HG03571 (cell line): ENCODE measurements around the gene LYZL1.
"Not testable (repeated sequence)": the region's sequence is repeated elsewhere in the genome, so short reads cannot be mapped to it uniquely, and the experiment has no call there.

Experiments used
- ATAC-seq: cut with Tn5 transposase; IDR thresholded peaks from one replicate; pipeline ENCODE4 v1.9.1; 2021; ENCODE audit not compliant: unreplicated experiment

Gene LYZL1

GRCh38 chr10:29327746-29328102, 38.9 kb downstream of the LYZL1 start:
- ATAC-seq, result no peak

GRCh38 chr10:29328983-29329382, 40.1 kb downstream of the LYZL1 start:
- no peak for ATAC-seq

- no peak for ATAC-seq
Observed at GRCh38 chr10:29329420-29329819, 40.5 kb downstream of the LYZL1 start.

GRCh38 chr10:29332061-29332760, 43.3 kb downstream of the LYZL1 start:
- ATAC-seq, result no peak

GRCh38 chr10:29332761-29333148, 43.9 kb downstream of the LYZL1 start:
- ATAC-seq, result no peak

GRCh38 chr10:29337526-29337925, 48.7 kb downstream of the LYZL1 start:
- ATAC-seq, result not testable (repeated sequence)

GRCh38 chr10:29343607-29344038, 54.8 kb downstream of the LYZL1 start:
- no peak for ATAC-seq

- ATAC-seq, result no peak
Observed at GRCh38 chr10:29344073-29344820, 55.4 kb downstream of the LYZL1 start.

GRCh38 chr10:29345144-29345909, 56.5 kb downstream of the LYZL1 start:
- no peak for ATAC-seq

- no peak for ATAC-seq
Observed at GRCh38 chr10:29345910-29346209, 57.0 kb downstream of the LYZL1 start.

GRCh38 chr10:29346296-29347001, 57.6 kb downstream of the LYZL1 start:
- no peak for ATAC-seq

- no peak for ATAC-seq
Observed at GRCh38 chr10:29348836-29349235, 60.0 kb downstream of the LYZL1 start.

- no peak for ATAC-seq
Observed at GRCh38 chr10:29353305-29353704, 64.4 kb downstream of the LYZL1 start.

GRCh38 chr10:29353887-29354561, 65.2 kb downstream of the LYZL1 start:
- ATAC-seq, result no peak

GRCh38 chr10:29355411-29355991, 66.6 kb downstream of the LYZL1 start:
- ATAC-seq, result no peak

- ATAC-seq, result no peak
Observed at GRCh38 chr10:29356931-29357330, 68.1 kb downstream of the LYZL1 start.

- ATAC-seq, result no peak
Observed at GRCh38 chr10:29358010-29358616, 69.2 kb downstream of the LYZL1 start.

- ATAC-seq, result not testable (repeated sequence)
Observed at GRCh38 chr10:29360215-29360853, 71.5 kb downstream of the LYZL1 start.
